ENCODE measurements around the gene ARHGAP26. TPM values are rescaled to one million over a fixed set of nuclear protein-coding genes. Genes with fewer than 3 reads are reported as not detected.
A peak's percentile ranks its signal among the peaks of the same experiment; 100 is the strongest.

Gene ARHGAP26
- total and polyA plus RNA-seq, 2 experiments from 2014 or later = 9.5 to 16.8 TPM

DNA sequence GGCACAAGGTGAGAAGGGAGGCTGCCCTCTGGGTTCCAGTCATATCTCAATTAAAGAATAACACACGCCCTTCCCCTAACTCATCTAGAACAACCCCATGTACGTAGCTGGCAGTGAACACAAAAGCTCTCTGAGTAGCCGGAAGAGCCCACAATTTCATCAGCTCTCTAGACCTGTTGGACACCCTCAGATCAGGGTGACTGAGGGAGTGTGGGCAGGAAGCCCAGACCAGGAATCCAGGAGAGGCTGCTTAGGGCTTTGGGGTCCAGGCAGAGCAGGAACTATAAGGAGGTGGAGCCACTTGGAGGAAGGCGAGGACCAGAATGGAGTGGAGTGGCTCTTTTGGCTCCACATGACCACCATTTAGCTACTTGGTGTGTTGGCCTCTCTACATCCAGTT is 395.9 kb downstream of the ARHGAP26 start (continued):
- TF ChIP-seq, protein P1, sequence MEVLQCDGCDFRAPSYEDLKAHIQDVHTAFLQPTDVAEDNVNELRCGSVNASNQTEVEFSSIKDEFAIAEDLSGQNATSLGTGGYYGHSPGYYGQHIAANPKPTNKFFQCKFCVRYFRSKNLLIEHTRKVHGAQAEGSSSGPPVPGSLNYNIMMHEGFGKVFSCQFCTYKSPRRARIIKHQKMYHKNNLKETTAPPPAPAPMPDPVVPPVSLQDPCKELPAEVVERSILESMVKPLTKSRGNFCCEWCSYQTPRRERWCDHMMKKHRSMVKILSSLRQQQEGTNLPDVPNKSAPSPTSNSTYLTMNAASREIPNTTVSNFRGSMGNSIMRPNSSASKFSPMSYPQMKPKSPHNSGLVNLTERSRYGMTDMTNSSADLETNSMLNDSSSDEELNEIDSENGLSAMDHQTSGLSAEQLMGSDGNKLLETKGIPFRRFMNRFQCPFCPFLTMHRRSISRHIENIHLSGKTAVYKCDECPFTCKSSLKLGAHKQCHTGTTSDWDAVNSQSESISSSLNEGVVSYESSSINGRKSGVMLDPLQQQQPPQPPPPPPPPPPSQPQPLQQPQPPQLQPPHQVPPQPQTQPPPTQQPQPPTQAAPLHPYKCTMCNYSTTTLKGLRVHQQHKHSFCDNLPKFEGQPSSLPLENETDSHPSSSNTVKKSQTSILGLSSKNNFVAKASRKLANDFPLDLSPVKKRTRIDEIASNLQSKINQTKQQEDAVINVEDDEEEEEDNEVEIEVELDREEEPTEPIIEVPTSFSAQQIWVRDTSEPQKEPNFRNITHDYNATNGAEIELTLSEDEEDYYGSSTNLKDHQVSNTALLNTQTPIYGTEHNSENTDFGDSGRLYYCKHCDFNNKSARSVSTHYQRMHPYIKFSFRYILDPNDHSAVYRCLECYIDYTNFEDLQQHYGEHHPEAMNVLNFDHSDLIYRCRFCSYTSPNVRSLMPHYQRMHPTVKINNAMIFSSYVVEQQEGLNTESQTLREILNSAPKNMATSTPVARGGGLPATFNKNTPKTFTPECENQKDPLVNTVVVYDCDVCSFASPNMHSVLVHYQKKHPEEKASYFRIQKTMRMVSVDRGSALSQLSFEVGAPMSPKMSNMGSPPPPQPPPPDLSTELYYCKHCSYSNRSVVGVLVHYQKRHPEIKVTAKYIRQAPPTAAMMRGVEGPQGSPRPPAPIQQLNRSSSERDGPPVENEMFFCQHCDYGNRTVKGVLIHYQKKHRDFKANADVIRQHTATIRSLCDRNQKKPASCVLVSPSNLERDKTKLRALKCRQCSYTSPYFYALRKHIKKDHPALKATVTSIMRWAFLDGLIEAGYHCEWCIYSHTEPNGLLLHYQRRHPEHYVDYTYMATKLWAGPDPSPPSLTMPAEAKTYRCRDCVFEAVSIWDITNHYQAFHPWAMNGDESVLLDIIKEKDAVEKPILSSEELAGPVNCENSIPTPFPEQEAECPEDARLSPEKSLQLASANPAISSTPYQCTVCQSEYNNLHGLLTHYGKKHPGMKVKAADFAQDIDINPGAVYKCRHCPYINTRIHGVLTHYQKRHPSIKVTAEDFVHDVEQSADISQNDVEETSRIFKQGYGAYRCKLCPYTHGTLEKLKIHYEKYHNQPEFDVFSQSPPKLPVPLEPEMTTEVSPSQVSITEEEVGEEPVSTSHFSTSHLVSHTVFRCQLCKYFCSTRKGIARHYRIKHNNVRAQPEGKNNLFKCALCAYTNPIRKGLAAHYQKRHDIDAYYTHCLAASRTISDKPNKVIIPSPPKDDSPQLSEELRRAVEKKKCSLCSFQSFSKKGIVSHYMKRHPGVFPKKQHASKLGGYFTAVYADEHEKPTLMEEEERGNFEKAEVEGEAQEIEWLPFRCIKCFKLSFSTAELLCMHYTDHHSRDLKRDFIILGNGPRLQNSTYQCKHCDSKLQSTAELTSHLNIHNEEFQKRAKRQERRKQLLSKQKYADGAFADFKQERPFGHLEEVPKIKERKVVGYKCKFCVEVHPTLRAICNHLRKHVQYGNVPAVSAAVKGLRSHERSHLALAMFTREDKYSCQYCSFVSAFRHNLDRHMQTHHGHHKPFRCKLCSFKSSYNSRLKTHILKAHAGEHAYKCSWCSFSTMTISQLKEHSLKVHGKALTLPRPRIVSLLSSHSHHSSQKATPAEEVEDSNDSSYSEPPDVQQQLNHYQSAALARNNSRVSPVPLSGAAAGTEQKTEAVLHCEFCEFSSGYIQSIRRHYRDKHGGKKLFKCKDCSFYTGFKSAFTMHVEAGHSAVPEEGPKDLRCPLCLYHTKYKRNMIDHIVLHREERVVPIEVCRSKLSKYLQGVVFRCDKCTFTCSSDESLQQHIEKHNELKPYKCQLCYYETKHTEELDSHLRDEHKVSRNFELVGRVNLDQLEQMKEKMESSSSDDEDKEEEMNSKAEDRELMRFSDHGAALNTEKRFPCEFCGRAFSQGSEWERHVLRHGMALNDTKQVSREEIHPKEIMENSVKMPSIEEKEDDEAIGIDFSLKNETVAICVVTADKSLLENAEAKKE (CRISPR knock-in tag; IDR thresholded peaks at IDR 0.05) = no peak
- TF ChIP-seq EZH2 (IDR thresholded peaks at IDR 0.05; ENCODE audit: low read depth, unreplicated experiment) = no peak
- TF ChIP-seq, protein P2, sequence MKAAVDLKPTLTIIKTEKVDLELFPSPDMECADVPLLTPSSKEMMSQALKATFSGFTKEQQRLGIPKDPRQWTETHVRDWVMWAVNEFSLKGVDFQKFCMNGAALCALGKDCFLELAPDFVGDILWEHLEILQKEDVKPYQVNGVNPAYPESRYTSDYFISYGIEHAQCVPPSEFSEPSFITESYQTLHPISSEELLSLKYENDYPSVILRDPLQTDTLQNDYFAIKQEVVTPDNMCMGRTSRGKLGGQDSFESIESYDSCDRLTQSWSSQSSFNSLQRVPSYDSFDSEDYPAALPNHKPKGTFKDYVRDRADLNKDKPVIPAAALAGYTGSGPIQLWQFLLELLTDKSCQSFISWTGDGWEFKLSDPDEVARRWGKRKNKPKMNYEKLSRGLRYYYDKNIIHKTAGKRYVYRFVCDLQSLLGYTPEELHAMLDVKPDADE (IDR thresholded peaks at IDR 0.05) = no peak
- no peak for TF ChIP-seq EZH2phosphoT487 (IDR thresholded peaks at IDR 0.05; ENCODE audit: unreplicated experiment)
- TF ChIP-seq ZNF114 (CRISPR knock-in tag; IDR thresholded peaks at IDR 0.05) = no peak

DNA sequence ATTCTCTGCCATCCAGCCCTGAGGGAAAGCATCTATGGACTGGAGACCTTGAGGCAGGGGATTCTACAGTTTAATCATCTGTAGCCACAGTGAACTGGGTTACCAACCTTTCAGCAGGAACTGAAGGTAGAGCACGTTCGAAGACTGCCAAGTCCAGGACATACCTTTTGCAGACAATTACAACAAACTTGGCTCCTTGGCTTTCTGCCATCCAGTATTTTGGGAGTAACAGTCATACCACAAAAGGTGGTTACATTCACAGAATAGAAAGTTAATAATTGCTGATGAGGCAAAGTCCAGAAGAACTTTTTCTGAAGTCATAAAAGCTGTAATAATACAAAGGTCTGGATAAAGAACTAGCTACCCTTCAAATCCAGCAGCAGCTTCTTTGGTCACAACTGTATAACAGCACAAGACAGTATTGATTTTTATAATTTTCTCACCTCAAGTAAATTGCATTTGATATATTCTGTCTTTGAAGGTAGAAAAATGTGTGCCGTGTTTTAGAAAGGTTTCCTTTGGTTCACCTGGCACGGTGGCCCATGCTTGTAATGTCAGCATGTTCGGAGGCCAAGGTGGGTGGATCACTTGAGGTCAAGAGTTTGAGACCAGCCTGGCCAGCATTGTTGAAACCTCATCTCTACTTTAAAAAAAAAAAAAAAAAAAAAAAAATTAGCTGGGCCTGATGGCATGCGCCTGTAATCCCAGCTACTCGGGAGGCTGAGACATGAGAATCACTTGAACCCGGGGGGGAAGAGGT is 396.7 kb downstream of the ARHGAP26 start:
- Histone ChIP-seq H4K20me1 (replicated peaks; ENCODE audit: insufficient read depth) (no peaks in the 10 kb centered on the region), H3K79me2 (replicated peaks; ENCODE audit: insufficient read depth) (no peaks in the 10 kb centered on the region), H3K4me1 (ENCODE audit: insufficient read depth) (peaks cover 8% of the 10 kb centered on the region; the same call in 1 of the 2 replicates), H3K36me3 (ENCODE audit: insufficient read depth) (no peaks in the 10 kb centered on the region), H3K9me2 (ENCODE audit: insufficient read depth) (peaks cover 9% of the 10 kb centered on the region; the same call in 1 of the 2 replicates), H2AFZ (no peak overlapping the region), H3K27ac (ENCODE audit: low read depth) (no peak overlapping the region), H3K27me3 (ENCODE audit: insufficient read depth) (no peaks in the 10 kb centered on the region), H3K4me2 (no peak overlapping the region), H3F3A (replicated peaks; ENCODE audit: low read depth) (no peaks in the 10 kb centered on the region), H3K4me3 (no peak overlapping the region)
- ATAC-seq (no peak), DNase-seq (ENCODE audit: low spot score) (no peak)
- Mint-ChIP-seq H3K27ac (peak overlapping the region; percentile 81; the same call in 1 of the 2 replicates), H3K4me3 (no peak overlapping the region), H3K27me3 (ENCODE audit: insufficient read depth, low read depth, poor library complexity) (peaks cover 2% of the 10 kb centered on the region), H3K4me1 (peaks cover 19% of the 10 kb centered on the region; the same call in 2 of the 3 replicates), H3K9me3 (no peaks in the 10 kb centered on the region), H3K36me3 (ENCODE audit: low read depth) (no peaks in the 10 kb centered on the region)
- no peak for TF ChIP-seq JUNB (IDR thresholded peaks at IDR 0.05; ENCODE audit: unreplicated experiment)
- TF ChIP-seq, protein P2 (IDR thresholded peaks at IDR 0.05) = no peak
- TF ChIP-seq STAT1 (IDR thresholded peaks at IDR 0.05; ENCODE audit: unreplicated experiment) = no peak
- no peak for TF ChIP-seq ZNF331 (CRISPR knock-in tag; IDR thresholded peaks at IDR 0.05; ENCODE audit: low read depth)
- TF ChIP-seq, protein P3, sequence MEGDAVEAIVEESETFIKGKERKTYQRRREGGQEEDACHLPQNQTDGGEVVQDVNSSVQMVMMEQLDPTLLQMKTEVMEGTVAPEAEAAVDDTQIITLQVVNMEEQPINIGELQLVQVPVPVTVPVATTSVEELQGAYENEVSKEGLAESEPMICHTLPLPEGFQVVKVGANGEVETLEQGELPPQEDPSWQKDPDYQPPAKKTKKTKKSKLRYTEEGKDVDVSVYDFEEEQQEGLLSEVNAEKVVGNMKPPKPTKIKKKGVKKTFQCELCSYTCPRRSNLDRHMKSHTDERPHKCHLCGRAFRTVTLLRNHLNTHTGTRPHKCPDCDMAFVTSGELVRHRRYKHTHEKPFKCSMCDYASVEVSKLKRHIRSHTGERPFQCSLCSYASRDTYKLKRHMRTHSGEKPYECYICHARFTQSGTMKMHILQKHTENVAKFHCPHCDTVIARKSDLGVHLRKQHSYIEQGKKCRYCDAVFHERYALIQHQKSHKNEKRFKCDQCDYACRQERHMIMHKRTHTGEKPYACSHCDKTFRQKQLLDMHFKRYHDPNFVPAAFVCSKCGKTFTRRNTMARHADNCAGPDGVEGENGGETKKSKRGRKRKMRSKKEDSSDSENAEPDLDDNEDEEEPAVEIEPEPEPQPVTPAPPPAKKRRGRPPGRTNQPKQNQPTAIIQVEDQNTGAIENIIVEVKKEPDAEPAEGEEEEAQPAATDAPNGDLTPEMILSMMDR (conservative IDR thresholded peaks at IDR 0.05; ENCODE audit: low read depth in 2 of 2) = no peak
- no peak for TF ChIP-seq POLR2AphosphoS5 (IDR thresholded peaks at IDR 0.05; ENCODE audit: low read depth)

All from GM23338 (cell line).